ENCODE data around the gene SLFN12. TPM values are rescaled to one million over a fixed set of nuclear protein-coding genes. Genes with fewer than 3 reads are reported as not detected.

Gene SLFN12
- total and polyA plus RNA-seq, 2 experiments from 2014 or later = 0.18 to 1.0 TPM

GRCh38 chr17:35448214-35448898, 16.1 kb upstream of the SLFN12 start, which contains the start of gene SLFN13:
Gene SLFN13 (minus strand): TSS chr17:35448766. CDS start chr17:35445680, 3,086 bp downstream.
- H3K36me3 ChIP-seq = no peaks in the 10 kb centered on the region
- peak within 1 kb of the TSS; percentile 37 for H3K4me3 ChIP-seq
- no peaks in the 10 kb centered on the region for H3K4me1 ChIP-seq (ENCODE audit: low read depth)
- H3K27ac ChIP-seq = no peak within 1 kb of the TSS
- DNase-seq (ENCODE audit: low read depth in 1 of 2, low spot score in 1 of 2) = peak; percentile 67 to 87
- peaks cover 97% of the 10 kb centered on the region for H3K27me3 ChIP-seq
- no peaks in the 10 kb centered on the region for H3K9me3 ChIP-seq (ENCODE audit: low read depth)
- no peak for TF ChIP-seq CTCF (IDR thresholded peaks at IDR 0.05; ENCODE audit: low read depth, low read length)

- H3K27ac ChIP-seq = no peak overlapping the region
- H3K4me3 ChIP-seq = peak overlapping the region; percentile 37
- no peaks in the 10 kb centered on the region for H3K9me3 ChIP-seq (ENCODE audit: low read depth)
- no peak for TF ChIP-seq CTCF (IDR thresholded peaks at IDR 0.05; ENCODE audit: low read depth, low read length)
- peak in 1 of 2 donors; percentile 8 for DNase-seq (ENCODE audit: low read depth in 1 of 2, low spot score in 1 of 2)
- H3K36me3 ChIP-seq = no peaks in the 10 kb centered on the region
- peaks cover 88% of the 10 kb centered on the region for H3K27me3 ChIP-seq
- no peaks in the 10 kb centered on the region for H3K4me1 ChIP-seq (ENCODE audit: low read depth)
These were observed 15.2 kb upstream of the SLFN12 start for GRCh38 chr17:35447499-35447898.

GRCh38 chr17:35438433-35438832, 6.1 kb upstream of the SLFN12 start:
- H3K27me3 ChIP-seq = peaks cover 32% of the 10 kb centered on the region
- DNase-seq (ENCODE audit: low read depth in 1 of 2, low spot score in 1 of 2) = no peak

GRCh38 chr17:35433075-35433894, 985 bp upstream of the SLFN12 start:
- Histone ChIP-seq H3K27ac (no peak overlapping the region), H3K4me1 (ENCODE audit: low read depth) (no peaks in the 10 kb centered on the region), H3K9me3 (ENCODE audit: low read depth) (no peaks in the 10 kb centered on the region), H3K4me3 (no peak overlapping the region), H3K36me3 (no peaks in the 10 kb centered on the region), H3K27me3 (peaks cover 46% of the 10 kb centered on the region)
- TF ChIP-seq CTCF (IDR thresholded peaks at IDR 0.05; ENCODE audit: low read depth, low read length) = peak; percentile 34
- DNase-seq (ENCODE audit: low read depth in 1 of 2, low spot score in 1 of 2) = peak; percentile 65 to 99

More at GRCh38 chr17:35438433-35438832, 6.1 kb upstream of the SLFN12 start:
- Histone ChIP-seq H3K9me3 (ENCODE audit: low read depth) (no peaks in the 10 kb centered on the region), H3K4me3 (no peak overlapping the region), H3K27ac (no peak overlapping the region), H3K36me3 (no peaks in the 10 kb centered on the region), H3K4me1 (ENCODE audit: low read depth) (no peaks in the 10 kb centered on the region)
- no peak for TF ChIP-seq CTCF (IDR thresholded peaks at IDR 0.05; ENCODE audit: low read depth, low read length)

GRCh38 chr17:35429702-35430101, 2.6 kb downstream of the SLFN12 start:
- Histone ChIP-seq H3K9me3 (ENCODE audit: low read depth) (no peaks in the 10 kb centered on the region), H3K27ac (no peak overlapping the region), H3K4me3 (no peak overlapping the region), H3K36me3 (no peaks in the 10 kb centered on the region), H3K27me3 (peaks cover 19% of the 10 kb centered on the region), H3K4me1 (ENCODE audit: low read depth) (no peaks in the 10 kb centered on the region)
- no peak for TF ChIP-seq CTCF (IDR thresholded peaks at IDR 0.05; ENCODE audit: low read depth, low read length)
- no peak for DNase-seq (ENCODE audit: low read depth in 1 of 2, low spot score in 1 of 2)
